Lower lobe of right lung (tissue), 2 donors: Measurements from ENCODE around the gene PCNX4. TPM values are rescaled to one million over a fixed set of nuclear protein-coding genes. Genes with fewer than 3 reads are reported as not detected.

ENCODE experiments used
- ATAC-seq, 2 donors: fragments of 200-7000 bp; cut with Tn5 transposase; one replicate each; pipeline ENCODE4 v1.9.1; 2020 to 2022; ENCODE audit warnings: mild to moderate bottlenecking in 2 of 2, moderate library complexity in 2 of 2
- DNase-seq: peaks from one replicate; pipeline ENCODE4 v3.0.0-alpha.2; 2020
- H3K27ac ChIP-seq: fragments of 200-600 bp; one replicate; pipeline ENCODE4 v1.8.0; 2022
- H3K27me3 ChIP-seq: fragments of 200-600 bp; one replicate; pipeline ENCODE4 v1.8.0; 2022; ENCODE audit warnings: low read depth
- H3K36me3 ChIP-seq: fragments of 200-600 bp; one replicate; pipeline ENCODE4 v1.8.0; 2022; ENCODE audit warnings: mild to moderate bottlenecking
- H3K4me1 ChIP-seq: fragments of 200-600 bp; one replicate; pipeline ENCODE4 v1.8.0; 2022
- H3K4me3 ChIP-seq: fragments of 200-600 bp; one replicate; pipeline ENCODE4 v1.8.0; 2022; ENCODE audit warnings: mild to moderate bottlenecking
- H3K9me3 ChIP-seq: fragments of 200-600 bp; one replicate; pipeline ENCODE4 v1.8.0; 2022
- intact Hi-C: fragments of 100-400 bp; cut with DNase I; formaldehyde crosslinking; loops from one replicate; pipeline ENCODE4 v1.11.0; 2022
- total RNA-seq: library from RNA; stranded (reverse); fragmentation: NEBNext Ultra II Directional; extraction: Animal tissue kit (Norgen Biotek cat#: 25700); gene quantifications from one replicate; pipeline ENCODE4 v1.2.1, GENCODE V29; 2021
- TF ChIP-seq, protein P1 (sequence below): fragments of 200-600 bp; IDR thresholded peaks from one replicate; pipeline ENCODE4 v1.8.0; 2022; ENCODE audit warnings: antibody characterized with exemption, mild to moderate bottlenecking
- donor health status: DM: no; HTN: yes; CAD: no; lungs with severe emphysema.

The PCNX4 gene
- total RNA-seq, 1 donor from 2014 or later: 36.1 TPM

GRCh38 chr14:60206837-60207533, 115.3 kb downstream of the PCNX4 start:
- intact Hi-C loops: no loop called here
- TF ChIP-seq, protein P1, sequence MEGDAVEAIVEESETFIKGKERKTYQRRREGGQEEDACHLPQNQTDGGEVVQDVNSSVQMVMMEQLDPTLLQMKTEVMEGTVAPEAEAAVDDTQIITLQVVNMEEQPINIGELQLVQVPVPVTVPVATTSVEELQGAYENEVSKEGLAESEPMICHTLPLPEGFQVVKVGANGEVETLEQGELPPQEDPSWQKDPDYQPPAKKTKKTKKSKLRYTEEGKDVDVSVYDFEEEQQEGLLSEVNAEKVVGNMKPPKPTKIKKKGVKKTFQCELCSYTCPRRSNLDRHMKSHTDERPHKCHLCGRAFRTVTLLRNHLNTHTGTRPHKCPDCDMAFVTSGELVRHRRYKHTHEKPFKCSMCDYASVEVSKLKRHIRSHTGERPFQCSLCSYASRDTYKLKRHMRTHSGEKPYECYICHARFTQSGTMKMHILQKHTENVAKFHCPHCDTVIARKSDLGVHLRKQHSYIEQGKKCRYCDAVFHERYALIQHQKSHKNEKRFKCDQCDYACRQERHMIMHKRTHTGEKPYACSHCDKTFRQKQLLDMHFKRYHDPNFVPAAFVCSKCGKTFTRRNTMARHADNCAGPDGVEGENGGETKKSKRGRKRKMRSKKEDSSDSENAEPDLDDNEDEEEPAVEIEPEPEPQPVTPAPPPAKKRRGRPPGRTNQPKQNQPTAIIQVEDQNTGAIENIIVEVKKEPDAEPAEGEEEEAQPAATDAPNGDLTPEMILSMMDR: no peak
- no peak overlapping the region for H3K4me3 ChIP-seq
- ATAC-seq: no peak
- no peaks in the 10 kb centered on the region for H3K4me1 ChIP-seq
- no peaks in the 10 kb centered on the region for H3K9me3 ChIP-seq
- no peaks in the 10 kb centered on the region for H3K36me3 ChIP-seq
- H3K27ac ChIP-seq: no peak overlapping the region
- H3K27me3 ChIP-seq: no peaks in the 10 kb centered on the region
- no peak for DNase-seq

DNA sequence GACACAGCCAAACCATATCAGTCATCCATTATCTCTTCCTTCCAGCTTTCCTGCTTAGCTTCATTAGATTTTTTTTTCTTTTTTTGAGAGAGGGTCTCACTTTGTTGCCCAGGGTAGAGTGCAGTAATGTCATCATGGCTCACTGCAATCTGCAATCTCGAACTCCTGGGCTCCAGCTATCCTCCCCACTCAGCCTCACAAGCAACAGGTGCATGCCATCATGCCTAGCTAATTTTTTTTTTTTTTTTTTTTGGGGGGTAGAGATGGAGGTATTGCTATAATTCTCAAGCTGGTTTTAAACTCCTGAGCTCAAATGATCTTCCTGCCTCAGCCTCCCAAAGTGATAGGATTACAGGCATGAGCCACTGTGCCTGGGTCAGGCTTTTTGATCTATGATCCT, 119.0 kb downstream of the PCNX4 start:
- H3K36me3 ChIP-seq: no peaks in the 10 kb centered on the region
- H3K9me3 ChIP-seq: no peaks in the 10 kb centered on the region
- DNase-seq (no peak), ATAC-seq (no peak)
- H3K27me3 ChIP-seq: no peaks in the 10 kb centered on the region
- no peaks in the 10 kb centered on the region for H3K4me1 ChIP-seq
- TF ChIP-seq, protein P1: no peak
- intact Hi-C loops: no loop called here
- no peak overlapping the region for H3K27ac ChIP-seq
- no peak overlapping the region for H3K4me3 ChIP-seq

GRCh38 chr14:60211153-60211552, 119.4 kb downstream of the PCNX4 start:
- TF ChIP-seq, protein P1: no peak
- intact Hi-C loops: no loop called here

DNA sequence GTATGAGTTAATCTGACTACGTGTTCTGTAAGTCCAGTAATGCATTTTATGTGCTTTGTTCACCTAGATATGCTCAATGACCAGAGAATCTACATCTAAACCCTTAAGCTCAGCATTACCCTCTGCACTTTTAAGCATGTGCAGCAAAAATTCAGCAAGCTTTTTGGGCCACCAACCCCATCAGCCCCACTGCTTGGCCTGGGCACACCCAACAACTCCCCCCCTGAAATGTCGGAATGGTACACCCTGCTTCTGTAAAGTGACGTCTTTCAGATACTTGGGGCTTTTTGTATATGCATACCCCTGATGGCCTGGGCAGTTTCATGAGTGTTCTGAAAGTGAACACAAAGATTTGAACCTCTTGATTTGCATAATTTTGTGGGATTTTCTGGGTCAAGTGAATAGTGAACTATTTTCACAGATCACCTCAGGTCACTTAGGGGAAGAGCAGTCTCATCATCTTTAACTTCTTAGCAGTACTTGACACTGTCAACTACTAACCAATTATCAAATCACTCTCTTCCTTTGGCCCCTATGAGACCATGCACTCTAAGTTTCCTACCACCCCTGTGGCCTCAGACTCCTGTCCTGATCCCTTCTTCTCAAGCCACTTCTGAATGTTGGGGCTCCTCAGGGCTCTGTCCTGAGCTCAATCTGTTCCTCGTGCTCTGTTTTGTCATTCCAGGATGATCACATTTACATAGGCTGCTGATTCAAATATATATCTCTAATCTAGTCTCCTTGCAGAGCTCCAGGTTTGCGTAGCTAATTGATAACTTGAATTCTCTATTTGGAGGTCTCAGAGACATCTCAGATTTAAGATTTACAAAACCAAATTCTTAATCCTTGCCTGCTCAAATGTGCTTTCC, 121.0 kb downstream of the PCNX4 start:
- Histone ChIP-seq H3K4me1 (no peaks in the 10 kb centered on the region), H3K27me3 (no peaks in the 10 kb centered on the region), H3K27ac (no peak overlapping the region), H3K4me3 (no peak overlapping the region), H3K36me3 (no peaks in the 10 kb centered on the region), H3K9me3 (no peaks in the 10 kb centered on the region)
- intact Hi-C loops: no loop called here
- TF ChIP-seq, protein P1: no peak
- DNase-seq: no peak
- ATAC-seq: no peak

More at GRCh38 chr14:60211153-60211552, 119.4 kb downstream of the PCNX4 start:
- Histone ChIP-seq H3K27ac (no peak overlapping the region), H3K4me1 (no peaks in the 10 kb centered on the region), H3K4me3 (no peak overlapping the region), H3K36me3 (no peaks in the 10 kb centered on the region), H3K9me3 (no peaks in the 10 kb centered on the region), H3K27me3 (no peaks in the 10 kb centered on the region)
- DNase-seq: no peak
- ATAC-seq: no peak

DNA sequence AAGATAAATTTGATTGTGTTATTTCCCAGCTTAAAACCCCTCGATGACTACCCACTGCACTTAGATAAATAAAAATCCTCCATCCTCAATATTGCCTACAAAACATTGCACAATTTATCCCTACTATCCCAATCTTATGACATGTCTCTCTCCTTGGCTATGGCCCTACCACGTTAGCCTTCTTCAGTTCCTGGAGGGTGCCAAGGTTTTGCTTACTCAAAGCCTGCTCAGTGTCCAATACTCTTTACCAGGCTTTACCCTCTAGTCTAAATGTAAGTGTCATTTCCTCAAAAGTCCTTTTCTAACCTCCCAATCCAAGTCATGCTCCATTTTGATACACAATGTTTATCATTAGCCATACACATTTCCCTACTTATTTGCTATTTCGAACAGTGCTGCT, 122.3 kb downstream of the PCNX4 start:
- H3K9me3 ChIP-seq: no peaks in the 10 kb centered on the region
- intact Hi-C loops: no loop called here
- H3K27ac ChIP-seq: no peak overlapping the region
- no peak for DNase-seq
- no peak overlapping the region for H3K4me3 ChIP-seq
- TF ChIP-seq, protein P1: no peak
- no peaks in the 10 kb centered on the region for H3K4me1 ChIP-seq
- no peaks in the 10 kb centered on the region for H3K27me3 ChIP-seq
- no peak for ATAC-seq
- H3K36me3 ChIP-seq: no peaks in the 10 kb centered on the region
